RWPE2 (cell line): ENCODE results near the gene SDHAF2.

Source experiments
- ATAC-seq: fragments of 200-7000 bp; cut with Tn5 transposase; 3 replicates; pipeline ENCODE4 v1.9.1; 2021; ENCODE audit warnings: low read depth
- DNase-seq: peaks from one replicate; pipeline ENCODE4 v3.0.0-alpha.2; 2020; ENCODE audit warnings: low spot score
- H3K27ac ChIP-seq: fragments of 450-650 bp; 2 replicates; pipeline ENCODE4 v1.5.1; 2017; ENCODE audit warnings: mild to moderate bottlenecking; ENCODE audit not compliant: poor library complexity, severe bottlenecking
- H3K27me3 ChIP-seq: fragments of 250-450 bp; sonication (Bioruptor Pico); 2 replicates; pipeline ENCODE4 v1.5.1; 2021; ENCODE audit warnings: mild to moderate bottlenecking, moderate library complexity; ENCODE audit not compliant: insufficient read depth, poor library complexity, severe bottlenecking
- H3K36me3 ChIP-seq: fragments of 250-450 bp; sonication (Bioruptor Pico); 2 replicates; pipeline ENCODE4 v1.5.1; 2020; ENCODE audit warnings: low read depth, mild to moderate bottlenecking, moderate library complexity
- H3K4me1 ChIP-seq: fragments of 250-450 bp; sonication (Bioruptor Pico); 2 replicates; pipeline ENCODE4 v1.5.1; 2021; ENCODE audit warnings: mild to moderate bottlenecking, moderate library complexity; ENCODE audit not compliant: insufficient read depth, poor library complexity, severe bottlenecking
- H3K4me3 ChIP-seq: fragments of 250-450 bp; sonication (Bioruptor Pico); 2 replicates; pipeline ENCODE4 v1.5.1; 2021; ENCODE audit warnings: mild to moderate bottlenecking, moderate library complexity; ENCODE audit not compliant: severe bottlenecking
- H3K9me3 ChIP-seq: fragments of 250-450 bp; sonication (Bioruptor Pico); 2 replicates; pipeline ENCODE4 v1.5.1; 2021; ENCODE audit warnings: mild to moderate bottlenecking, moderate library complexity; ENCODE audit not compliant: severe bottlenecking
- TF ChIP-seq, protein P1 (sequence below): fragments of 450-650 bp; IDR thresholded peaks from one replicate; pipeline ENCODE4 v1.5.1; 2017; ENCODE audit warnings: mild to moderate bottlenecking, moderate library complexity; ENCODE audit not compliant: poor library complexity, severe bottlenecking

The SDHAF2 gene

DNA sequence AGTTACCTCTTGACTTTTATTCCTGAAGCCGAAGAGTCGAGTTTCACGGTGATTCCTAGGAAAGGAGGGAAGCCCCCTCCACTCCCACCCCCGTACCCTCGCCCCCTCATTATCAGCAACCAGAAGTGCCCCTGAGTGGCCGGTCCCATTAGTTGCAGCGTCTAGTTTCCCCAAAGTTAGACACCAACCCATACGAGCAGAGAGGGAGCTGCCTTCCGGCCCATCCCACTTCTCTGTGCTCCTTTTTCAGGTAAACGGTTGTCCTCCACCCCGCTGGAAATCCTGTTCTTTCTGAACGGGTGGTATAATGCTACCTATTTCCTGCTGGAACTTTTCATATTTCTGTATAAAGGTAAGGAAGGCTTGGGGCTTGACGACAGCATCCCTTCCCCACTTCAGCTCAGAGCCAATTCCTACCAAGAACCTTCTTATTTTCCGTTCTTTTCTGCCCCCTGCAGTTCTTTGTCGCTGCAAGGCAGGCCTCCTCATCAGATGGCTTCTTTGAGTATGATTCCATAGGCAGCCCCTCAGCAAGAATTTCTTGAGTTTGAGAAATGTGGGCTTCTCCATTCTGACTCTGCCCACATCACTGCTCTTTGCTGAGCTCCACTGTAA, 36.8 kb upstream of the SDHAF2 start:
- Histone ChIP-seq H3K36me3 (peaks cover 25% of the 10 kb centered on the region), H3K27ac (peak overlapping the region; percentile 68), H3K9me3 (no peaks in the 10 kb centered on the region), H3K27me3 (no peaks in the 10 kb centered on the region), H3K4me3 (peak overlapping the region; percentile 42), H3K4me1 (no peaks in the 10 kb centered on the region)
- TF ChIP-seq, protein P1, sequence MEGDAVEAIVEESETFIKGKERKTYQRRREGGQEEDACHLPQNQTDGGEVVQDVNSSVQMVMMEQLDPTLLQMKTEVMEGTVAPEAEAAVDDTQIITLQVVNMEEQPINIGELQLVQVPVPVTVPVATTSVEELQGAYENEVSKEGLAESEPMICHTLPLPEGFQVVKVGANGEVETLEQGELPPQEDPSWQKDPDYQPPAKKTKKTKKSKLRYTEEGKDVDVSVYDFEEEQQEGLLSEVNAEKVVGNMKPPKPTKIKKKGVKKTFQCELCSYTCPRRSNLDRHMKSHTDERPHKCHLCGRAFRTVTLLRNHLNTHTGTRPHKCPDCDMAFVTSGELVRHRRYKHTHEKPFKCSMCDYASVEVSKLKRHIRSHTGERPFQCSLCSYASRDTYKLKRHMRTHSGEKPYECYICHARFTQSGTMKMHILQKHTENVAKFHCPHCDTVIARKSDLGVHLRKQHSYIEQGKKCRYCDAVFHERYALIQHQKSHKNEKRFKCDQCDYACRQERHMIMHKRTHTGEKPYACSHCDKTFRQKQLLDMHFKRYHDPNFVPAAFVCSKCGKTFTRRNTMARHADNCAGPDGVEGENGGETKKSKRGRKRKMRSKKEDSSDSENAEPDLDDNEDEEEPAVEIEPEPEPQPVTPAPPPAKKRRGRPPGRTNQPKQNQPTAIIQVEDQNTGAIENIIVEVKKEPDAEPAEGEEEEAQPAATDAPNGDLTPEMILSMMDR: peak; percentile 45
- DNase-seq: no peak
- peak; percentile 47 for ATAC-seq

DNA sequence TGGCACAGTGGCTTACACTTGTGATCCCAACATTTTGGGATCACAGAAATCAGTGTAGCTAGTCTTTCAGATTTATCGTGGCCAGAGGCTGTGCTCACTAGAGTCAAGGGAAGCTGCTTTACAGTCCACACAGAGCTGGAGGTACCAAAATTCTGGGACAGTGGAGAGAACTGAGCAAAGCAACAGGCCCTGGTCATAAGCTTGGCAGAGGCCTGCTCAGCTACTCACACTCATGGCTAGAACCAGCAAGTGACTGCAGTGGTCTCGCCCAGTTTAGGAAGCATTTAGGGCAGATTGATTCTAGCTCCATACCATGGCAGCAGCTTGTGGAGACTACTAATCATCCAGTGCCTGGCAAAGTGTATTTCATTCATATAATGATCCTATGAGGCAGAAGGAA, 28.8 kb upstream of the SDHAF2 start:
- no peak overlapping the region for H3K27ac ChIP-seq
- TF ChIP-seq, protein P1: no peak
- ATAC-seq: peak; percentile 30; the same call in 1 of the 3 replicates

DNA sequence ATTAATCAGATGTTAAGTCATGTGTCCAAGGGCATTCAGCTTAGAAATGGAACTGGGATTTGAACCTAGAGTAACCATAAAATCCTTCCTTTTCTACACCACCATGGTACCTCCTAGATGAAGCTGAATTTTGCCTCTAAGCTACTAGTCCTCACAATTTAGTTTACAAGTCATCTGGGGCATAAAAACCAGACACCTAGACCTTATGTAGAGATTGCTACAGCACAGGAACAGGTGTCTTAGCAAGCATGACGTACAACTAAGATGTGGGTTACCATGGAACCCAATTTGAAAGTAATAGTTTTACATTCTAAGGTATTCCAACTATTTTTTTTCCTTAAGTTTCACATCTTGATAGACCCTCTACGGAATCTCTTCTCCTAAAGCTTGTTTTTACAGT, 28.4 kb upstream of the SDHAF2 start:
- ATAC-seq: no peak

More for the DNA sequence above, 28.8 kb upstream of the SDHAF2 start:
- H3K36me3 ChIP-seq: peaks cover 44% of the 10 kb centered on the region
- no peaks in the 10 kb centered on the region for H3K4me1 ChIP-seq
- H3K27me3 ChIP-seq: no peaks in the 10 kb centered on the region
- H3K4me3 ChIP-seq: no peak overlapping the region
- DNase-seq: no peak
- H3K9me3 ChIP-seq: no peaks in the 10 kb centered on the region

DNA sequence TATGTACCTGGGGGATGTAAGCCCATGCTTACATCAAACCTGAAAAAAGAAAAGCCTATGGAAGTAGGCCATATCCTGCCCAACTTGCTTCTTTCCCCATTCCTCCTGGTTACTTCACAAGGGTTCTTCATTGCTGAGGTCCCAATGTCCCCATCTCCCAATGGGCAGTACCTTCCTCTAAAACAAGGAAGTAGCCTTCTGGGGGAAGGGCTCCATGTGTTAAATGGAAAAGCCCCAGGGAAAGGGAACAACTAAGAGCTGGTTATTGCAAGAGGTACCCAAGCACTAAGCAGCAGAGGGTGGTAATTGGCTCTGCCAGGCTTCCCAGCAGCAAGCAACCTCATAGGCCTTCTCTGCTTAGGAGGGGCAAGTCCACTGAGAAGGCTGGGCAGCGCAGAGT, 26.3 kb upstream of the SDHAF2 start:
- Histone ChIP-seq H3K4me1 (no peaks in the 10 kb centered on the region), H3K9me3 (no peaks in the 10 kb centered on the region), H3K4me3 (no peak overlapping the region), H3K27me3 (no peaks in the 10 kb centered on the region), H3K36me3 (peaks cover 61% of the 10 kb centered on the region), H3K27ac (no peak overlapping the region)
- TF ChIP-seq, protein P1: no peak
- ATAC-seq (no peak), DNase-seq (no peak)

More for the DNA sequence above, 28.4 kb upstream of the SDHAF2 start:
- H3K27me3 ChIP-seq: no peaks in the 10 kb centered on the region
- peaks cover 47% of the 10 kb centered on the region for H3K36me3 ChIP-seq
- TF ChIP-seq, protein P1: no peak
- no peak for DNase-seq
- no peaks in the 10 kb centered on the region for H3K9me3 ChIP-seq
- H3K27ac ChIP-seq: no peak overlapping the region
- H3K4me3 ChIP-seq: no peak overlapping the region
- no peaks in the 10 kb centered on the region for H3K4me1 ChIP-seq

DNA sequence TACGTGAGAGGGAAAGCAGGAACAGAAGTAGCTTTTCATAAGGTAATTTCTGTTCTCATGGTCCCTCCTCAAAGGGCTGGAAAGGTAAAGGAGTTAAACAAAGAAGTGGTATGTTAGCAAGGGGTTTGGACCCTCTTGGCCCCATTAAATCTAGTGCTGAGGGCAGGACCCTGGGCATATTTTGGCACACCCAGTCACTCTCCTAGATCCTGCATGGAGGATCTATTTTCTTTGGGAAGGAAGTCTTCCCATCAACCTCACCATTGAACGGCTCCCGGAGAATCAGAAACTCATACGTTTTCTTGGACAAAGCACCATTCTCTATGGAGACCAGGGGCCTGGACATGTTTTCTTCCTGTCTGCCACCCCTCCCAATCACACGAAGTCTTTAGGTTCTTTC, 25.8 kb upstream of the SDHAF2 start:
- Histone ChIP-seq H3K36me3 (peaks cover 64% of the 10 kb centered on the region), H3K9me3 (no peaks in the 10 kb centered on the region), H3K4me3 (no peak overlapping the region), H3K27me3 (no peaks in the 10 kb centered on the region), H3K4me1 (no peaks in the 10 kb centered on the region), H3K27ac (no peak overlapping the region)
- TF ChIP-seq, protein P1: no peak
- no peak for DNase-seq
- ATAC-seq: no peak
